ENCODE data around the gene TP73.
A peak's percentile ranks its signal among the peaks of the same experiment; 100 is the strongest.

Gene TP73

GRCh38 chr1:3651026-3651929 is 1.0 kb upstream of the TP73 start:
- no peaks in the 10 kb centered on the region for H3K9me3 ChIP-seq (ENCODE audit: low read length)
- peaks cover 26 to 44% of the 10 kb centered on the region in 2 donors for H3K27me3 ChIP-seq (ENCODE audit: control insufficient read depth in 1 of 2, insufficient read depth in 2 of 2, low read length in 2 of 2)
- H3K27ac ChIP-seq (ENCODE audit: low read depth, low read length), result no peak overlapping the region
- H3K36me3 ChIP-seq (ENCODE audit: insufficient read depth, low read length), result peaks cover 11% of the 10 kb centered on the region
- H3K4me1 ChIP-seq (ENCODE audit: insufficient read depth, low read length), result peaks cover 16% of the 10 kb centered on the region
- H3K9ac ChIP-seq (ENCODE audit: low read length), result no peak overlapping the region
- peak overlapping the region in 1 of 2 donors; percentile 24 for H3K4me3 ChIP-seq (ENCODE audit: low read depth in 1 of 2, low read length in 2 of 2)

GRCh38 chr1:3652548-3653285 is 401 bp downstream of the TP73 start:
- Histone ChIP-seq H3K4me1 (ENCODE audit: insufficient read depth, low read length) (peaks cover 16% of the 10 kb centered on the region), H3K36me3 (ENCODE audit: insufficient read depth, low read length) (no peaks in the 10 kb centered on the region), H3K9ac (ENCODE audit: low read length) (no peak overlapping the region), H3K9me3 (ENCODE audit: low read length) (no peaks in the 10 kb centered on the region), H3K4me3 (ENCODE audit: low read depth in 1 of 2, low read length in 2 of 2) (no peak overlapping the region), H3K27me3 (ENCODE audit: control insufficient read depth in 1 of 2, insufficient read depth in 2 of 2, low read length in 2 of 2) (peaks cover 26 to 51% of the 10 kb centered on the region in 2 donors), H3K27ac (ENCODE audit: low read depth, low read length) (no peak overlapping the region)

- Histone ChIP-seq H3K9me3 (ENCODE audit: low read length) (no peaks in the 10 kb centered on the region), H3K27ac (ENCODE audit: low read depth, low read length) (no peak overlapping the region), H3K27me3 (ENCODE audit: control insufficient read depth in 1 of 2, insufficient read depth in 2 of 2, low read length in 2 of 2) (peaks cover 26 to 56% of the 10 kb centered on the region in 2 donors), H3K4me1 (ENCODE audit: insufficient read depth, low read length) (peaks cover 16% of the 10 kb centered on the region), H3K4me3 (ENCODE audit: low read depth in 1 of 2, low read length in 2 of 2) (no peak overlapping the region), H3K36me3 (ENCODE audit: insufficient read depth, low read length) (no peaks in the 10 kb centered on the region), H3K9ac (ENCODE audit: low read length) (no peak overlapping the region)
These were observed 936 bp downstream of the TP73 start for GRCh38 chr1:3653286-3653618.

GRCh38 chr1:3654549-3655281 is 2.4 kb downstream of the TP73 start:
- H3K27ac ChIP-seq (ENCODE audit: low read depth, low read length), result no peak overlapping the region
- H3K36me3 ChIP-seq (ENCODE audit: insufficient read depth, low read length), result no peaks in the 10 kb centered on the region
- no peaks in the 10 kb centered on the region for H3K9me3 ChIP-seq (ENCODE audit: low read length)
- H3K4me3 ChIP-seq (ENCODE audit: low read depth in 1 of 2, low read length in 2 of 2), result no peak overlapping the region
- H3K9ac ChIP-seq (ENCODE audit: low read length), result no peak overlapping the region
- peaks cover 26 to 57% of the 10 kb centered on the region in 2 donors for H3K27me3 ChIP-seq (ENCODE audit: control insufficient read depth in 1 of 2, insufficient read depth in 2 of 2, low read length in 2 of 2)
- peaks cover 9% of the 10 kb centered on the region for H3K4me1 ChIP-seq (ENCODE audit: insufficient read depth, low read length)

- no peak overlapping the region for H3K4me3 ChIP-seq (ENCODE audit: low read depth in 1 of 2, low read length in 2 of 2)
- peaks cover 14 to 45% of the 10 kb centered on the region in 2 donors for H3K27me3 ChIP-seq (ENCODE audit: control insufficient read depth in 1 of 2, insufficient read depth in 2 of 2, low read length in 2 of 2)
- H3K27ac ChIP-seq (ENCODE audit: low read depth, low read length), result no peak overlapping the region
- no peaks in the 10 kb centered on the region for H3K4me1 ChIP-seq (ENCODE audit: insufficient read depth, low read length)
- no peaks in the 10 kb centered on the region for H3K36me3 ChIP-seq (ENCODE audit: insufficient read depth, low read length)
- no peaks in the 10 kb centered on the region for H3K9me3 ChIP-seq (ENCODE audit: low read length)
- H3K9ac ChIP-seq (ENCODE audit: low read length), result no peak overlapping the region
These were observed 4.3 kb downstream of the TP73 start for GRCh38 chr1:3656450-3657095.

- no peak overlapping the region for H3K9ac ChIP-seq (ENCODE audit: low read length)
- H3K27me3 ChIP-seq (ENCODE audit: control insufficient read depth in 1 of 2, insufficient read depth in 2 of 2, low read length in 2 of 2), result peaks cover 13 to 40% of the 10 kb centered on the region in 2 donors
- H3K9me3 ChIP-seq (ENCODE audit: low read length), result no peaks in the 10 kb centered on the region
- H3K27ac ChIP-seq (ENCODE audit: low read depth, low read length), result no peak overlapping the region
- no peaks in the 10 kb centered on the region for H3K4me1 ChIP-seq (ENCODE audit: insufficient read depth, low read length)
- no peak overlapping the region for H3K4me3 ChIP-seq (ENCODE audit: low read depth in 1 of 2, low read length in 2 of 2)
- H3K36me3 ChIP-seq (ENCODE audit: insufficient read depth, low read length), result no peaks in the 10 kb centered on the region
These were observed 4.8 kb downstream of the TP73 start for GRCh38 chr1:3657096-3657475.

GRCh38 chr1:3657578-3658230 is 5.4 kb downstream of the TP73 start:
- Histone ChIP-seq H3K36me3 (ENCODE audit: insufficient read depth, low read length) (no peaks in the 10 kb centered on the region), H3K9ac (ENCODE audit: low read length) (no peak overlapping the region), H3K4me3 (ENCODE audit: low read depth in 1 of 2, low read length in 2 of 2) (no peak overlapping the region), H3K27me3 (ENCODE audit: control insufficient read depth in 1 of 2, insufficient read depth in 2 of 2, low read length in 2 of 2) (peaks cover 12 to 36% of the 10 kb centered on the region in 2 donors), H3K27ac (ENCODE audit: low read depth, low read length) (no peak overlapping the region), H3K9me3 (ENCODE audit: low read length) (no peaks in the 10 kb centered on the region), H3K4me1 (ENCODE audit: insufficient read depth, low read length) (no peaks in the 10 kb centered on the region)

- Histone ChIP-seq H3K9ac (ENCODE audit: low read length) (no peak overlapping the region), H3K4me1 (ENCODE audit: insufficient read depth, low read length) (no peaks in the 10 kb centered on the region), H3K4me3 (ENCODE audit: low read depth in 1 of 2, low read length in 2 of 2) (no peak overlapping the region), H3K27me3 (ENCODE audit: control insufficient read depth in 1 of 2, insufficient read depth in 2 of 2, low read length in 2 of 2) (peaks cover 7 to 31% of the 10 kb centered on the region in 2 donors), H3K9me3 (ENCODE audit: low read length) (no peaks in the 10 kb centered on the region), H3K36me3 (ENCODE audit: insufficient read depth, low read length) (no peaks in the 10 kb centered on the region), H3K27ac (ENCODE audit: low read depth, low read length) (no peak overlapping the region)
These were observed 5.9 kb downstream of the TP73 start for GRCh38 chr1:3658231-3658615.

GRCh38 chr1:3659093-3659492 is 6.8 kb downstream of the TP73 start:
- no peak overlapping the region for H3K9ac ChIP-seq (ENCODE audit: low read length)
- H3K36me3 ChIP-seq (ENCODE audit: insufficient read depth, low read length), result no peaks in the 10 kb centered on the region
- H3K27ac ChIP-seq (ENCODE audit: low read depth, low read length), result no peak overlapping the region
- H3K4me1 ChIP-seq (ENCODE audit: insufficient read depth, low read length), result no peaks in the 10 kb centered on the region
- peaks cover 0 to 25% of the 10 kb centered on the region in 2 donors for H3K27me3 ChIP-seq (ENCODE audit: control insufficient read depth in 1 of 2, insufficient read depth in 2 of 2, low read length in 2 of 2)
- H3K4me3 ChIP-seq (ENCODE audit: low read depth in 1 of 2, low read length in 2 of 2), result no peak overlapping the region
- H3K9me3 ChIP-seq (ENCODE audit: low read length), result no peaks in the 10 kb centered on the region

- H3K4me1 ChIP-seq (ENCODE audit: insufficient read depth, low read length), result no peaks in the 10 kb centered on the region
- H3K4me3 ChIP-seq (ENCODE audit: low read depth in 1 of 2, low read length in 2 of 2), result no peak overlapping the region
- no peak overlapping the region for H3K27ac ChIP-seq (ENCODE audit: low read depth, low read length)
- H3K9me3 ChIP-seq (ENCODE audit: low read length), result no peaks in the 10 kb centered on the region
- no peak overlapping the region for H3K9ac ChIP-seq (ENCODE audit: low read length)
- peaks cover 0 to 24% of the 10 kb centered on the region in 2 donors for H3K27me3 ChIP-seq (ENCODE audit: control insufficient read depth in 1 of 2, insufficient read depth in 2 of 2, low read length in 2 of 2)
- H3K36me3 ChIP-seq (ENCODE audit: insufficient read depth, low read length), result no peaks in the 10 kb centered on the region
These were observed 8.4 kb downstream of the TP73 start for GRCh38 chr1:3660704-3661103.

Data from muscle layer of colon (tissue), 2 donors.